GM04503 (cell line): ENCODE results near the gene TEX30.
"Not testable (repeated sequence)": the region's sequence is repeated elsewhere in the genome, so short reads cannot be mapped to it uniquely, and the experiment has no call there.

Experiments used
- DNase-seq: peaks from one replicate; pipeline ENCODE4 v3.0.0-alpha.2; 2012; ENCODE audit warnings: low read depth

The TEX30 gene

GRCh38 chr13:102773441-102774213, at the start of gene TEX30:
Gene TEX30 (minus strand): TSS chr13:102773786. CDS start chr13:102770026, 3,760 bp downstream.
- DNase-seq, result peak; percentile 26

GRCh38 chr13:102817907-102818306, 44.3 kb upstream of the TEX30 start:
- no peak for DNase-seq

GRCh38 chr13:102817241-102817640, 43.7 kb upstream of the TEX30 start:
- DNase-seq, result no peak

DNA sequence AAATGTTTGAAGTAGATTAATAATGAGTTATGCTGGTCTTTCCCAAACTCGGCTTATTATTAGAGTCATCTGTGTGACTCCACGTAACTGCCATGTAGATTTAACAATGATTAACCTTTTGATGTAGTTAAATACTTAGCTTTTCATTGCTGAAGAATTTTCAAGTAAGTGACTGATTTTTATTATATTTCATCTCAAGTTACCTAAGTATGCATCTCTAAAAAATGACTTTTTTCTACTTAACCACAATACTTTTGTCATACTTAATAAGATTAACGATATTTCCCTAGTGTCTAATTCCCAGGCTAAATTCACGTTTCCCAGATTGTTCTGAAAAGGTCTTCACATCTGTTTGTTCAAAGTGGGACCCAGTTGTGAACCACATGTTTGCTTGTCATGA, 43.1 kb upstream of the TEX30 start:
- no peak for DNase-seq

- DNase-seq, result no peak
Measured at GRCh38 chr13:102815788-102816187, 42.2 kb upstream of the TEX30 start.

DNA sequence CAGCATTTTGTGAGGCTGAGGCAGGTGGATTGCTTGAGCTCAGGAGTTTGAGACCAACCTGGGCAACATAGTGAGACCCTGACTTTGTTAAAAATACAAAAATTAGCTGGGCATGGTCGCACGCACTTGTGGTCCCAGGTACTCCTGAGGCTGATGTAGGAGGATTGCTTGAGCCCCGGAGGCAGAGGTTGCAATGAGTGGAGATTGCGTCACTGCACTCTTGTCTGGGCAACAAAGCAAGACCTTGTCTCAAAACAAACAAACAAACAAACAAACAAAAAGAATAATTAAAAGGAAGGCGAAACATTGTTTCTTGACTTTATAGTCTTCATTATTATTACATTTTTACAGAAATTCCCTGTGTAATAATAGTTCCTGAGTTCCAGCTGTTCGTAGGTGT, 41.2 kb upstream of the TEX30 start:
- DNase-seq, result no peak

DNA sequence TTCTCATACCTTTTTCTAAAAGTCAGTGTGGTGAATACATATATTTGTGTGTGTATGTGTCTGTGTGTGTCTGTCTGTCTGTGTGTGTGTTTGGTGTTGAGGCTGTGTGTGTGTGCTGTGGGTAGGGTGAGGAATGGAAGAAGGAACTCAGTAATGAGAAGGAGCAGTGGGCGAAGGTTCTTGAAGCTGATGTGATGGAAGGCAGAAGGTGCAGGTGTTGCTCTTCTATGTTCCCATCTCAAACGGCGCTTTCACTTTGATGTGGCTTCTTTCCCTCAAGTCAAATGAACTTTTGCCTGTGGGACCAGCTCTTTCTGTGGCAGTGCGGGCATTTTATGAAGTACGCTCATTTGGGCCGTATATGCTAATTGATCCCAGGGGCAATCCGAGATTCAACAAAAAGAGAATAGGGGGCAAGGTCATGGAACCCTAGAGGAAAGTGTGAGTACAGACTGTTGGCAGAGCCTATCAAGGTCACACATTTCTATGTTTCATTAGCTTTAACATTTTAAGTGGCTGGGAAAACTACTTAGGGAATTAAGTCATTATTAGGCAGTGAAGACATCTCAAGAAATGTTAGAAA, 40.5 kb upstream of the TEX30 start:
- DNase-seq, result no peak

DNA sequence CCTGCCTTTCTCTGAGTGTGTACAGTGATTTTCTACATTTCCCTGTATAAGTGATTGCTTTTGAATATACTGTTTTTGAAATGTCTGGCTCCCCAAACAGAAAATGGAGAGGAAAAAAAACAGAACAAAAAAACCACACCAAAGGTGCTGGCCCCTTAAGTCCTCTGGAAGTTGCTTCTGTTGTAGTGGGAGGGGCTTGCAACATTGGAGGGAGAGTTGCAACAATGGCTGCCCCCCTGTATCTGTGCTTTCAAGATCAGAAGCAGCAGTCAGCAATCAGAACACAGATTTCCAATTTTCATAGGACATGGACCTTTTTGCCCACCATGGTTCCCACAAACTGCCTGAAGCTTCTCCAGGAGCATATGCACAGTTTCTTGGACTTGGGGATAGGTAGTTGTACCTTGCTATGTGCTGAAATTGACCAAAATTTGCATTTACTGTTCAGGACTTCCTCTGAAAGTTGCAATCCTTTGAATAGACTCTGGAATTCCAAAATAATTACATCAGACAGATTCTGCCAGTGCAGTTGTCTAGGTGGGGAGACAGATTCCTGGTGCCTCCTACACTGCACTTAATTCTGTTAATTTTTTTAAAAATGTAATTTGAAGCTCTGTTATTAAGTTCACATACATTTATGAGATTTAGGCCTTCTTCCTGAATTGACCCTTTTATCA, 39.2 kb upstream of the TEX30 start:
- DNase-seq, result no peak

- DNase-seq, result no peak
Measured at GRCh38 chr13:102807699-102808098, 34.1 kb upstream of the TEX30 start.

DNA sequence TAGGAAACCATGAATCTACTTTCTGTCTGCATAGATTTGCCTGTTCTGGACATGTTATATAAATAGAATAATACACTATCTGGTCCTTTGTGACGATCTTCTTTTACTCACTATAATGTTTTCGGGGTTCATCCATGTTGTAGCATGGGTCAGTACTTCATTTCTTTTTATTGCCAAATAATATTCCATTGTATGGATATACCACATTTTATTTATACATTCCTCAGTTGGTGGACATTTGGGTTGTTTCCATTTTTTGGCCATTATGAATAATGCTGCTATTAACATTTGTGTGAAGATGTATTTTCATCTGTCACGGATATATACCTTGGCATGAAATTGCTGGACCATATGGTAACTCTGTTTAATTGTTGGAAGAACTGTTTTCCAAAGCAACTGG, 32.1 kb upstream of the TEX30 start:
- no peak for DNase-seq

- peak; percentile 27 for DNase-seq
Measured at GRCh38 chr13:102800145-102801041, 26.8 kb upstream of the TEX30 start.

DNA sequence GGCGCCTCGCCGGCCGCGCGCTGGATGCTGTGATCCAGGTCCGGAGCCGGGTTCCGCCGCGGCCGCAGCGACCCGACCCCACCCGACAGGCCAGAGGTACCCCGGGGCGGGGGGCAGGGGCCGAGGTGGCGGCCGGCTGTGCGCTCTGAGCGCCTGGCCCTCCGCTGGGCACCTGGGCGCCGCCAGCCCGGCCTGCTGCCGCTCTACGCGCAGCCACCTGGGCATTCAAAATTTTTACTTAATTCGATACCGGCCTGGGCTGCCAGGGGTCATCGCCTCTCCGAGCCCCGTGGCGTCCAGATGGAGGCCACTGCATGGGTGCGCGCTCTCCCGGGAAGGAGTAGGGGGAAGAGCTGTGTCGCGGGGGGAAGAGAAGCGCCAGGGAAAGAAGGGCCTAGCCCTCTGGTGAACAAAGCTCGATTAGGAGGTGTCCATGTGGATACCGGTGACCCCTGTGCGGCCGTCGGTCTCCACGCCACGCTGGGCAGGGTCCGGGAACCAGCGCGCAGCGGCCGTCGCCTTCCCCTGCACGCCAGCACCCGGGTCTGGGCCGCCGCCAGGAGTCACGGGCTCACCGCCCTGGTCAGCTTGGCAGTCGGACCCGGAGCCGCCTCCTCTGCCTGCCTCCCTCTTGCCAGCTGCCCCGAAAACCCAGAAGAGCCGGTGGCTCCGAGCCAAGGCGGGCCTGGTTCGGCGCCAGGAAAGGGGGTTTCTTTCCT, 26.0 kb upstream of the TEX30 start:
- no peak for DNase-seq

DNA sequence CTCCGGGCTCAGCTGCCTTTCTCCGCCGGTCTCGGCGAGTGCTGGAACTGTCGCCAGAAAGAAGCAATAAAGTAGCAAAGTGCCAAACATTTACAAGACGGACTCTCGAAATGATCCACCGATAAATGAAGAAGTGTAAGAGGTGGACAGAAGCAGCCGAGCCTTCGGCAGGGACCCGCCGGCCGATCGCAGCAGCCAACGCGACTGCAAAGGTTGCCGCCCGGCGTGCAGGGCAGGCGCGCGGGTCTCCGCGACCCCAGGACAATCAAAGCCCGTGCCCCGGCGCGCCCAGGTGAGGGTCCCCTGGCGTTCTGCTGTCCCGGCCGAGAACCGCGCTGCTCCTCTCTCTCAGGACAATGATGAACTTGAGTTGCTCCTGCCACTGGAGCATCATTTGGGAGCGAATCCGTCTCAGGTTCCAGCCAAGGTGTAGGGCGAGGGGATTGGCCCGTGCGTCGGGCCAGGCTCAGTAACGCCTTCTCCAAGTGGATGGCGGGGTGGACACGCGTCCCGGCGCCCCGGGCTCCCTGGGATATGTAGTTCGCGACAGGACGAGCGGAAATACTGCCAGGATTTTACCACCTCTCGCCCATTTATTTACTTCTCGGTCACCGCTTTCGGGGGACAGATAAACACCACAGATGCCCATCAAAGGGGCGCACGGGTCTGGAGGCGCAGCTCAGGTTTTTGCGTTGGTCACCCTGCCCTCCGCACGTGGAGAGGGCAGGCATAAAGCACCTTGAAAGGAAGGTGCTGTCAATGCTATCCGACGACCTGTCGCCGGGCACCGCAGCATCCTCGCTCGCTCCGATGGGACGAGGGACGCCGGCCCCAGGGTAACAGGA, 25.2 kb upstream of the TEX30 start, which contains the start of the genes BIVM and POGLUT2:
Gene BIVM (plus strand): TSS at position 539 of the 845 bp plus-strand sequence. CDS start 8,149 bp downstream, outside the sequence.
Gene POGLUT2 (minus strand): TSS at position 396 of the 845 bp plus-strand sequence. CDS start 306 bp downstream, at position 90.
- peak; percentile 61 for DNase-seq

GRCh38 chr13:102793611-102794355, 20.2 kb upstream of the TEX30 start:
- no peak for DNase-seq

DNA sequence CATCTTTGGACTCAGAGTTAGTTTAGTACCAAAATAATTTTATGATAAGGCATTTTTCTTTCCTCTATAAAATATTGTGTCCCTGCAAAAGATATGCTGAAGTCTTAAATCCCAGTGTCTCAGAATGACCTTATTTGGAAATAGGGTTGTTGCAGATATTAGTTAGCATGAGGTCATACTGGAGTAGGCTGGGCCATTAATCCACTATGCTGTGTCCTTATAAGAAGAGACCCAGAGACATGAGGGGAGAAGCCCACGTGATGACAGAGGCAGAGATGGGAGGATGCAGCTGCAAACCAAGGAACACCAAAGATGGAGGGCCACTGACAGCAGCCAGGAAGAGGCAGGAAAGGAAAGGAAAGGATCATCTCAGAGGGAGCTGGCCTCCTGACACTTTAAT, 18.8 kb upstream of the TEX30 start:
- no peak for DNase-seq

- DNase-seq, result no peak
Measured at GRCh38 chr13:102788683-102789082, 15.1 kb upstream of the TEX30 start.

GRCh38 chr13:102784483-102784882, 10.9 kb upstream of the TEX30 start:
- no peak for DNase-seq

DNA sequence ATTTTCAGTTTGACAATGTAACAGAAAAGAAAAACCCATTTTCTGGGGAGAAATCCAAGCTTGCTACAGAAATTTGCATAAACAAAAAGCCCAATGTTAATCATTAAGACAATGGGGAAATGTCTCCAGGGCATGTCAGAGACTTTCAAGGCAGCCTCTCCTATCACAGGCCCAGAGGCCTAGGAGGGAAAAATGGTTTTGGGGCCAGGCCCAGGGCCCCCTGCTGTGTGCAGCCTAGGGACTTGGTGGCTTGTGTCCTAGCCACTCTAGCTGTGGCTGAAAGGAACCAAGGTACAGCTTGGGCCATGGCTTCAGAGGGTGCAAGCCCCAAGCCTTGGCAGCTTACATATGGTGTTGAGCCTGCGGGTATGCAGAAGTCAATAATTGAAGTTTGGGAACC, 8.0 kb upstream of the TEX30 start:
- DNase-seq, result no peak

DNA sequence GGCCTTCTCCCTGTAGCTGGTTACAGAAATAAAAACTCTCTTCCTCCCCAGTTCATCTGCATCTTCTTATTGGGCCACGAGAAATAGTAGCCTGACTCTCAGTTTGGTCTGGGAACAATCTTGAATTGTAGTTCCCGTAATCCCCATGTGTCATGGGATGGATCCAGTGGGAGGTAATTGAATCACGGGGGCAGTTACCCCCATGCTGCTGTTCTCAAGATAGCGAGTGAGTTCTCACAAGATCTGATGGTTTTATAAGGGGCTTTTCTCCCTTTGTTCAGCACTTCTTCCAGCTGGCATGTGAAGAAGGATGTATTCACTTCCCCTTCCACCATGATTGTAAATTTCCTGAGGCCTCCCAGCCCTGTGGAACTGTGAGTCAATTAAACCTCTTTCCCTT, 7.1 kb upstream of the TEX30 start:
- not testable (repeated sequence) for DNase-seq
